ENCODE data around the gene NRP1.

Gene NRP1

DNA sequence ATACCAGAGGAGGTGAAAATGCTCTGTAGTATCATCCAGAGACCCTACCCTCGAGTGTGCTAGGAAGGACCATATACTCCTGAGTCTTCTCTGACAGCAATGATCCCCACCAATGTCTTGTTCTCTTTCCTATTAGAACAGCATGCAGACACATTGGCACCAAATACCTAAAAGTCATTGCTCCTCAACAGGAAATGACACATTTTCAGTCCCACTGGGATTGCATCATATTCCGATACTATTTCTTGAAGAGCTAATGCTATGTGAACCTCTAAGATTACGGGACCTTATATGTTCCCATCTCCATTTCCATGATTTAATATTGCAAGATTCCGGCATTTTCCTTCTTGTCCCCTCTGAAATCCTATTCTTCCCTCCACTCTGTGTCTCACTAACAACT, 177.4 kb downstream of the NRP1 start:
- 100% methylated on average over 4 of the region's 4 CpGs for WGBS (ENCODE audit: insufficient coverage)

GRCh38 chr10:33155720-33156638, 178.5 kb downstream of the NRP1 start:
- ChIA-PET CTCF (interaction anchor here (1.1 to 2.2 kb wide), 6 partner anchors 11 to 44 kb away, joined by 3 to 11 read pairs (median 4); no protein-coding TSS in a partner anchor), POLR2A (no interaction called here)
- WGBS (ENCODE audit: insufficient coverage): 96% methylated on average over 8 of the region's 10 CpGs
- H3K36me3 ChIP-seq (ENCODE audit: control insufficient read depth in 4 of 4, insufficient read depth in 4 of 4, low read length in 3 of 4): no peaks in the 10 kb centered on the region
- no peaks in the 10 kb centered on the region for H3K9me3 ChIP-seq (ENCODE audit: control extremely low read depth in 1 of 5, control insufficient read depth in 4 of 5, insufficient read depth in 2 of 5, low read depth in 1 of 5, low read length in 4 of 5)
- H3K27ac ChIP-seq (ENCODE audit: insufficient read depth in 1 of 2, low read depth in 1 of 2, low read length in 2 of 2, poor library complexity in 1 of 2, severe bottlenecking in 2 of 2): no peak overlapping the region
- no peak overlapping the region for H3K4me3 ChIP-seq (ENCODE audit: control insufficient read depth in 1 of 7, extremely low read depth in 1 of 7, insufficient read depth in 4 of 7, low read depth in 2 of 7, low read length in 6 of 7)
- no peaks in the 10 kb centered on the region for H3K4me1 ChIP-seq (ENCODE audit: control extremely low read depth in 1 of 4, control insufficient read depth in 4 of 4, insufficient read depth in 4 of 4, low read length in 3 of 4)
- DNase-seq: peak; percentile 17 to 50 (median 47)
- H3K27me3 ChIP-seq (replicated peaks in 2 of 5; ENCODE audit: control insufficient read depth in 4 of 5, insufficient read depth in 5 of 5, low read length in 4 of 5): no peaks in the 10 kb centered on the region

More for the DNA sequence above, 177.4 kb downstream of the NRP1 start:
- H3K27ac ChIP-seq (ENCODE audit: insufficient read depth in 1 of 2, low read depth in 1 of 2, low read length in 2 of 2, poor library complexity in 1 of 2, severe bottlenecking in 2 of 2): no peak overlapping the region
- H3K9me3 ChIP-seq (ENCODE audit: control extremely low read depth in 1 of 5, control insufficient read depth in 4 of 5, insufficient read depth in 2 of 5, low read depth in 1 of 5, low read length in 4 of 5): no peaks in the 10 kb centered on the region
- H3K4me1 ChIP-seq (ENCODE audit: control extremely low read depth in 1 of 4, control insufficient read depth in 4 of 4, insufficient read depth in 4 of 4, low read length in 3 of 4): no peaks in the 10 kb centered on the region
- no peak overlapping the region for H3K4me3 ChIP-seq (ENCODE audit: control insufficient read depth in 1 of 7, extremely low read depth in 1 of 7, insufficient read depth in 4 of 7, low read depth in 2 of 7, low read length in 6 of 7)
- DNase-seq: no peak
- H3K27me3 ChIP-seq (replicated peaks in 2 of 5; ENCODE audit: control insufficient read depth in 4 of 5, insufficient read depth in 5 of 5, low read length in 4 of 5): no peaks in the 10 kb centered on the region
- POLR2A ChIA-PET: no interaction called here
- CTCF ChIA-PET: no interaction called here
- no peaks in the 10 kb centered on the region for H3K36me3 ChIP-seq (ENCODE audit: control insufficient read depth in 4 of 4, insufficient read depth in 4 of 4, low read length in 3 of 4)

DNA sequence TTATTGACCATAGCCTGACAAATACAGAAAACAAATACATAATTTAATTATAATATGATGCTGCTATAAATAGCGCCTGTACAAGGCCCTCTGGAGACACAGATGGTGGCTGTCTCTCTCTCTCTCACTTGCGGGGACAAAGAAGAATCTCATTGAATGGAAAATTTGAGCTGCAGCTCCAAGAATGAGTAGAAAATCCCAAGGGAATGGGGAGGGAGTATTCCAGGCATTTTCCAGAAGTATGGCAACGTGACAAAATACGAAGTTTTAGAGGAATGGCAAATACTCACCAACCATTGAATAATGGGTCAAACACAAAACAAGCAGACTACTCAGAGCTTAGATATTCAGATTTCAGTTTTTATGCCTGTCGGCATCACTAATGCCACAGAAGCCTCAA, 179.9 kb downstream of the NRP1 start:
- no peaks in the 10 kb centered on the region for H3K4me1 ChIP-seq (ENCODE audit: control extremely low read depth in 1 of 4, control insufficient read depth in 4 of 4, insufficient read depth in 4 of 4, low read length in 3 of 4)
- H3K4me3 ChIP-seq (ENCODE audit: control insufficient read depth in 1 of 7, extremely low read depth in 1 of 7, insufficient read depth in 4 of 7, low read depth in 2 of 7, low read length in 6 of 7): no peak overlapping the region
- DNase-seq: no peak
- WGBS (ENCODE audit: insufficient coverage): 98% methylated on average over 5 of the region's 5 CpGs
- no peaks in the 10 kb centered on the region for H3K27me3 ChIP-seq (replicated peaks in 2 of 5; ENCODE audit: control insufficient read depth in 4 of 5, insufficient read depth in 5 of 5, low read length in 4 of 5)
- no peaks in the 10 kb centered on the region for H3K9me3 ChIP-seq (ENCODE audit: control extremely low read depth in 1 of 5, control insufficient read depth in 4 of 5, insufficient read depth in 2 of 5, low read depth in 1 of 5, low read length in 4 of 5)
- no peak overlapping the region for H3K27ac ChIP-seq (ENCODE audit: insufficient read depth in 1 of 2, low read depth in 1 of 2, low read length in 2 of 2, poor library complexity in 1 of 2, severe bottlenecking in 2 of 2)
- ChIA-PET CTCF (interaction anchor here (1.1 to 2.2 kb wide), 4 partner anchors 21 to 43 kb away, joined by 3 to 11 read pairs (median 4); no protein-coding TSS in a partner anchor), POLR2A (no interaction called here)
- H3K36me3 ChIP-seq (ENCODE audit: control insufficient read depth in 4 of 4, insufficient read depth in 4 of 4, low read length in 3 of 4): no peaks in the 10 kb centered on the region

DNA sequence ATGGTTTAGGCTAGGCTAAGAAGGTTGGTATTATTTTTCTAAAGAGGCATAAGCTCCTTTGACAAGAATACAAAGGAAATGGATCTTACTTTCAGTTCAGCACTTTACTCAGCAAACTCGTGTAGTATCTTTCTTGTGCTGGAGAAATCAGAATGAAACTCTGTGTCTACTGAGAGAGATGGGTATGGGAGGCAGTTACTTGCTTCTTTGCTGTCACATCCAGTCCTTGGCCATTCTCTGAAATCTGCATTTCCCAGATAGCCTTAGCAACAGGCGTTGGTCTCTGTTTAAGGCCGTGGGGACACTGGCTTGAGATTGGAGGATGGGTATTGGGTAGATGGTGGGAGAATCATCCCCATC, 180.5 kb downstream of the NRP1 start:
- CTCF ChIA-PET: interaction anchor here (1.5 kb wide), 1 partner anchor 19 kb away, joined by 3 read pairs; no protein-coding TSS in a partner anchor
- H3K27ac ChIP-seq (ENCODE audit: insufficient read depth in 1 of 2, low read depth in 1 of 2, low read length in 2 of 2, poor library complexity in 1 of 2, severe bottlenecking in 2 of 2): no peak overlapping the region
- H3K9me3 ChIP-seq (ENCODE audit: control extremely low read depth in 1 of 5, control insufficient read depth in 4 of 5, insufficient read depth in 2 of 5, low read depth in 1 of 5, low read length in 4 of 5): no peaks in the 10 kb centered on the region
- POLR2A ChIA-PET: no interaction called here
- no peak overlapping the region for H3K4me3 ChIP-seq (ENCODE audit: control insufficient read depth in 1 of 7, extremely low read depth in 1 of 7, insufficient read depth in 4 of 7, low read depth in 2 of 7, low read length in 6 of 7)
- no peaks in the 10 kb centered on the region for H3K27me3 ChIP-seq (replicated peaks in 2 of 5; ENCODE audit: control insufficient read depth in 4 of 5, insufficient read depth in 5 of 5, low read length in 4 of 5)
- no peaks in the 10 kb centered on the region for H3K36me3 ChIP-seq (ENCODE audit: control insufficient read depth in 4 of 4, insufficient read depth in 4 of 4, low read length in 3 of 4)
- no peak for DNase-seq
- WGBS (ENCODE audit: insufficient coverage): 83% methylated on average over 1 of the region's 3 CpGs
- H3K4me1 ChIP-seq (ENCODE audit: control extremely low read depth in 1 of 4, control insufficient read depth in 4 of 4, insufficient read depth in 4 of 4, low read length in 3 of 4): no peaks in the 10 kb centered on the region

DNA sequence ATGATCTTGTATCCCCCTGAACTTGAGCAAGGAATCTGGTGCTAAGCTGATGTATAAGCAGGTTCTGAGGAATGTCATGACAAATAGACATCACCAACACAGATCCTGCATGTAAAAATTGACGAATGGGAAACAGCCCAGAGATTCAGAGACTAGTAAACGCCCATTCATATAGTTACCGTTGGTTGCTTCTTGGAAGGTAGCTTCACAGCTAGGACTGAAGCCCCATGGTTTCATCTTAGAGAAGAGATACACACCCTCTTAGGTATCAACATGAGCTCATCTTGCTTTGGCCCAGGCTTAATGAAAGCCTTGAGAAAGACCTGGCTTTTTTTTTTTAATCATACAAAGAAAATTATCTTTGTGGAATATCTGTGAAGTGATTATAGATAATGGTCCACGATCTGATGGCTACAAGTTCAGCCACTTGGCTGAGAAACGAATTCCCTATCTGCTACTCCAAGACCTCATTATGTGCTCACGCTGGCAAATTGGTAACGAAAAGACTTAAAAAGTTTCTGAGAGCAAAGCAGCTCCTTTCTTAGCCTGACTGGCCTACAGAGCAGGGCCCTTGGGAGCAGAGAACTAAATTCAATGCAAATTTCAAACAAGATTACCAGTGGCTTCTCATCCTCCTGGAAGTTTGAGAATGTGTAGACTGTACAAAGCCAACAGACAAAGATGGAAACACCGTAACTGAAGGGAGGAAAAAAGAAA, 181.1 kb downstream of the NRP1 start:
- no peaks in the 10 kb centered on the region for H3K4me1 ChIP-seq (ENCODE audit: control extremely low read depth in 1 of 4, control insufficient read depth in 4 of 4, insufficient read depth in 4 of 4, low read length in 3 of 4)
- DNase-seq: no peak
- no peak overlapping the region for H3K27ac ChIP-seq (ENCODE audit: insufficient read depth in 1 of 2, low read depth in 1 of 2, low read length in 2 of 2, poor library complexity in 1 of 2, severe bottlenecking in 2 of 2)
- CTCF ChIA-PET: interaction anchor here (0.7 to 1.5 kb wide), 4 partner anchors 10 to 24 kb away, joined by 3 read pairs; no protein-coding TSS in a partner anchor
- H3K27me3 ChIP-seq (replicated peaks in 2 of 5; ENCODE audit: control insufficient read depth in 4 of 5, insufficient read depth in 5 of 5, low read length in 4 of 5): no peaks in the 10 kb centered on the region
- WGBS (ENCODE audit: insufficient coverage): 100% methylated on average over 7 of the region's 8 CpGs
- H3K4me3 ChIP-seq (ENCODE audit: control insufficient read depth in 1 of 7, extremely low read depth in 1 of 7, insufficient read depth in 4 of 7, low read depth in 2 of 7, low read length in 6 of 7): no peak overlapping the region
- POLR2A ChIA-PET: no interaction called here
- no peaks in the 10 kb centered on the region for H3K9me3 ChIP-seq (ENCODE audit: control extremely low read depth in 1 of 5, control insufficient read depth in 4 of 5, insufficient read depth in 2 of 5, low read depth in 1 of 5, low read length in 4 of 5)
- no peaks in the 10 kb centered on the region for H3K36me3 ChIP-seq (ENCODE audit: control insufficient read depth in 4 of 4, insufficient read depth in 4 of 4, low read length in 3 of 4)

GRCh38 chr10:33152750-33153149, 181.7 kb downstream of the NRP1 start:
- H3K27ac ChIP-seq (ENCODE audit: insufficient read depth in 1 of 2, low read depth in 1 of 2, low read length in 2 of 2, poor library complexity in 1 of 2, severe bottlenecking in 2 of 2): no peak overlapping the region
- no peak for DNase-seq
- H3K4me1 ChIP-seq (ENCODE audit: control extremely low read depth in 1 of 4, control insufficient read depth in 4 of 4, insufficient read depth in 4 of 4, low read length in 3 of 4): no peaks in the 10 kb centered on the region
- CTCF ChIA-PET: interaction anchor here (0.6 to 1.5 kb wide), 5 partner anchors 9 to 1114 kb away, joined by 3 read pairs; no protein-coding TSS in a partner anchor
- POLR2A ChIA-PET: no interaction called here
- no peaks in the 10 kb centered on the region for H3K9me3 ChIP-seq (ENCODE audit: control extremely low read depth in 1 of 5, control insufficient read depth in 4 of 5, insufficient read depth in 2 of 5, low read depth in 1 of 5, low read length in 4 of 5)
- H3K4me3 ChIP-seq (ENCODE audit: control insufficient read depth in 1 of 7, extremely low read depth in 1 of 7, insufficient read depth in 4 of 7, low read depth in 2 of 7, low read length in 6 of 7): no peak overlapping the region
- no peaks in the 10 kb centered on the region for H3K27me3 ChIP-seq (replicated peaks in 2 of 5; ENCODE audit: control insufficient read depth in 4 of 5, insufficient read depth in 5 of 5, low read length in 4 of 5)
- no peaks in the 10 kb centered on the region for H3K36me3 ChIP-seq (ENCODE audit: control insufficient read depth in 4 of 4, insufficient read depth in 4 of 4, low read length in 3 of 4)
- WGBS (ENCODE audit: insufficient coverage): 94% methylated on average over 2 of the region's 4 CpGs

- H3K4me1 ChIP-seq (ENCODE audit: control extremely low read depth in 1 of 4, control insufficient read depth in 4 of 4, insufficient read depth in 4 of 4, low read length in 3 of 4): no peaks in the 10 kb centered on the region
- ChIA-PET CTCF (interaction anchor here (0.6 to 1.1 kb wide), 3 partner anchors 9 to 1114 kb away, joined by 3 read pairs; no protein-coding TSS in a partner anchor), POLR2A (no interaction called here)
- H3K27ac ChIP-seq (ENCODE audit: insufficient read depth in 1 of 2, low read depth in 1 of 2, low read length in 2 of 2, poor library complexity in 1 of 2, severe bottlenecking in 2 of 2): no peak overlapping the region
- H3K36me3 ChIP-seq (ENCODE audit: control insufficient read depth in 4 of 4, insufficient read depth in 4 of 4, low read length in 3 of 4): no peaks in the 10 kb centered on the region
- DNase-seq: no peak
- no peak overlapping the region for H3K4me3 ChIP-seq (ENCODE audit: control insufficient read depth in 1 of 7, extremely low read depth in 1 of 7, insufficient read depth in 4 of 7, low read depth in 2 of 7, low read length in 6 of 7)
- 97% methylated on average over 5 of the region's 7 CpGs for WGBS (ENCODE audit: insufficient coverage)
- no peaks in the 10 kb centered on the region for H3K27me3 ChIP-seq (replicated peaks in 2 of 5; ENCODE audit: control insufficient read depth in 4 of 5, insufficient read depth in 5 of 5, low read length in 4 of 5)
- H3K9me3 ChIP-seq (ENCODE audit: control extremely low read depth in 1 of 5, control insufficient read depth in 4 of 5, insufficient read depth in 2 of 5, low read depth in 1 of 5, low read length in 4 of 5): no peaks in the 10 kb centered on the region
These were observed 182.3 kb downstream of the NRP1 start for GRCh38 chr10:33152146-33152545.

All from common myeloid progenitor, CD34-positive (primary cell).